ENCODE data around the gene RAB11FIP4.
"Not testable (repeated sequence)": the region's sequence is repeated elsewhere in the genome, so short reads cannot be mapped to it uniquely, and the experiment has no call there.

Gene RAB11FIP4

DNA sequence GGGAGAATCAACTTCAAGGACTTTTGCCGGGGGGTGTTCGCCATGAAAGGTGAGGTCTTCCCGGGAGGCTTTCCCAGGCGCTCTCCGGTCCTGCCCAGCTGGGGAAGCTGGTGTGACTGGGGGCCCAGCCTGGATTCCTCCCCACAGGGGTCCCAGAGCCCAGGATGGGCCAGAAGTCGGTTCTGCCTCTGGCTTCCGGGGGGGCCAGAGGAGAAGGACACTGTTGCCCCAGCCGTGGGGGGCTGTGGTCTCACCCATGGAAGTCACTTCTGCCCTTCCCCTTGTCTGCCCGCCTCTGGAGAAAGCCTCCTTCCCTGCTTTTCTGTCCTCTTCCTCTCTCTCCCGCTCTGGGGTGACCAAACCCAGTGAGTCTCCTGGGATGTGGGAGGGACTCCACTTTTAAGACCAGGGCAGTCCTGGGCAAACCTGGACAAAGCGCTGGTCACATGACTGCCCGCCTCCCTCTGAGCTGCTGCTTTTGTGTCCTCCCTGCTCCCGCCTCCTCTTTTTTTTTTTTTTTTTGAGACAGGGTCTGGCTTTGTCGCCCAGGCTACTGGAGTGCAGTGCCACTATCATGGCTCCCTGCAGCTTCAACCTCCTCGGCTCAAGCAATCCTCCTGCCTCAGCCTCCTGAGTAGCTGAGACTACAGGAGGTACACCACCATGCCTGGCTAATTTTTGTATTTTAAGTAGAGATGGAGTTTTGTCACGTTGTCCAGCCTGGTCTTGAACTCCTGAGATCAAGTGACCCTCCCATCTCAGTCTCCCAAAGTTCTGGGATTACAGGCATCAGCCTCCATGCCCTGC lies 40.6 kb downstream of the RAB11FIP4 start:
- H3K36me3 Mint-ChIP-seq = no peaks in the 10 kb centered on the region
- H3K27ac Mint-ChIP-seq = no peak overlapping the region
- no peak overlapping the region for H3K4me3 Mint-ChIP-seq
- H3K4me1 Mint-ChIP-seq = peaks cover 19% of the 10 kb centered on the region
- no peaks in the 10 kb centered on the region for H3K9me3 Mint-ChIP-seq
- peaks cover 2% of the 10 kb centered on the region for H3K27me3 Mint-ChIP-seq

DNA sequence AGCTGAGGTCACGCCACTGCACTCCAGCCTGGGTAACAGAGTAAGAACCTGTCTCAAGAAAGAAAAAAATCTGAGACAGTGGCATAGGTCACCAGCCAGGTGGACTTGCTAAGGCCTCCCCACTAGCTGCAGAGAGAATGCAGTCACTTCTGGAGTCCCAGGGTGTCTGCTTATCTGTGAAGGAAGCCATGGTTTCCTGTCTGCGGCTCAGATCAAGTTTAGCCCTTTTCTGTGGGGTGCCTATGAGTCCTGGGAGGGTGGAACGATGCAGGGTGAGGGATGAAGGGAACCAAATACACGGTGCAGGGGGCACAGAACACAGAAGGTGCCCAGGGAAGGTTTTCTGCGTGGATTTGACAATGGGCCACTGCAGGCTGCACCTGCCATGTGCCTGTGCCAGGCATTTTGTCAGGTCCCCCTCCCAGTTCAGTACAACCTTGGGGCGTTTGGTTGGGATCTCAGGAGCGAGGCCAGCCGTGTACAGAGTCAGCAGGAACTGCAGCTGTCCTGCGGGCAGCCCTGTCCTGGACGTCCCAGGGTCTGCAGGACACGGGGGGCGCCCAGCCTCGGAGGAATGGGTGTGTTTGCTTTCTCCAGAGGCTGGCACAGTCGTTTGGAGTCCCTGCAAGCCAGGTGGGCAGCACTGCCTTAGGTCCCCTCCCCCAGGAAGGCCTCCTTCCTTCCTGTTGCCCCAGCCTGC lies 41.8 kb downstream of the RAB11FIP4 start:
- no peaks in the 10 kb centered on the region for H3K9me3 Mint-ChIP-seq

DNA sequence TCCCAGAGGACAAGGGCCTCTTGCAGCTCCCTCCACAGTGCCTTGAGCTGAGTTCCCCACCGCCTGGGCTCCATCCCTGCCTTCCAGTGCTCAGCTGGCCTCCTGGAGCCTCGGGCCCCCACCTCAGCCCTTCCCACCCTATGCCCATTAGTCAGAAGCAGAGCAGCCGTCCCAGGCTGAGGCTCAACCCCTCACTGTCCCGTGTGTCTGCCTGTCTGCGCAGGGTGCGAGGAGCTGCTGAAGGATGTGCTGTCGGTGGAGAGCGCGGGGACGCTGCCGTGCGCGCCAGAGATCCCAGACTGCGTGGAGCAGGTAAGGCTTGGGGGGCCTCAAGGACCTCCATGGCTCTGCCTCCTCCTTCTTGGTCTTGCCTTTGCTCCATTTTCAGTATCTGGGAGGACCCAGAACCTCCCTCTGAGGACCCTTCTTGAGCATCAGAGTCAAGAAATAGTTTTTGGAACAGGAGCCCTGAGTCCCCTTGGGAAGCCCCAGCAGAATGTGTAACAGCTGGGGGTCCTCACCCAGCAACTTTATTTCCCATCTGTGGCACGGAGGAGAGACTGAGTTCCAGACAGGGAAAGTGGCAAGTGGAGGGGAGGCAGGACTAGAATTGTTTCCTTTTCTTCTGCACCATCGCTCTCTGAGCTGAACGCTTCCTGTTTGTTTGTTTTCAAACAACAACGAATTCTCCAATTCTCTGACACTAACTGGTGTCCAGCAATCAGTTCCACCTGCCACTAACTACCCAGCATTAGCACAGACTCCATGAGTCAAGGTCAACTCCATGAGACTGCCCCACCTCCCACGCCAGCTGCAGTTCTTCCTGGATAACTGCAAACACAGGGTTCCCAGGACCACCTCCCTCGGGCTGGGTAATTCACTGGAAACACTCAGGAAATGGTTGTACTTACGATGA lies 42.6 kb downstream of the RAB11FIP4 start:
- peak overlapping the region; percentile 30 for H3K4me3 Mint-ChIP-seq
- H3K4me1 Mint-ChIP-seq = peaks cover 19% of the 10 kb centered on the region
- peak overlapping the region; percentile 41 for H3K27ac Mint-ChIP-seq
- H3K9me3 Mint-ChIP-seq = no peaks in the 10 kb centered on the region
- H3K36me3 Mint-ChIP-seq = no peaks in the 10 kb centered on the region
- peaks cover 2% of the 10 kb centered on the region for H3K27me3 Mint-ChIP-seq

More for the DNA sequence above, 41.8 kb downstream of the RAB11FIP4 start:
- H3K4me3 Mint-ChIP-seq = no peak overlapping the region
- H3K27me3 Mint-ChIP-seq = peaks cover 2% of the 10 kb centered on the region
- no peak overlapping the region for H3K27ac Mint-ChIP-seq
- H3K4me1 Mint-ChIP-seq = peaks cover 19% of the 10 kb centered on the region
- H3K36me3 Mint-ChIP-seq = no peaks in the 10 kb centered on the region

DNA sequence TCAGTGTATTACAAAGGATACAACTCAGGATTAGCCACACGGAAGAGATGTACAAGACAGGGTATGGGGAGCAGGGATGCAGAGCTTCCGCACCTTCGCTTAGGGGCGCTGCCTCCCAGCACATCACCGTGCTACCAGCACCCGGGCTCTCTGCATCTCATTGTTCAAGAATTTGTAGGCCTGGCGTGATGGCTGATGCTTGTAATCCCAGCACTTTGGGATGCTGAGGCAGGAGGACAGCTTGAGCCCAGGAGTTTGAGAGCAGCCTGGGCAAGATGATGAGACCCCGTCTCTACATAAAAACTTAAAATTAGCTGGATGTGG lies 43.2 kb downstream of the RAB11FIP4 start:
- Mint-ChIP-seq H3K9me3 (no peaks in the 10 kb centered on the region), H3K4me3 (no peak overlapping the region), H3K4me1 (peaks cover 19% of the 10 kb centered on the region), H3K27ac (no peak overlapping the region), H3K27me3 (peaks cover 2% of the 10 kb centered on the region), H3K36me3 (no peaks in the 10 kb centered on the region)

DNA sequence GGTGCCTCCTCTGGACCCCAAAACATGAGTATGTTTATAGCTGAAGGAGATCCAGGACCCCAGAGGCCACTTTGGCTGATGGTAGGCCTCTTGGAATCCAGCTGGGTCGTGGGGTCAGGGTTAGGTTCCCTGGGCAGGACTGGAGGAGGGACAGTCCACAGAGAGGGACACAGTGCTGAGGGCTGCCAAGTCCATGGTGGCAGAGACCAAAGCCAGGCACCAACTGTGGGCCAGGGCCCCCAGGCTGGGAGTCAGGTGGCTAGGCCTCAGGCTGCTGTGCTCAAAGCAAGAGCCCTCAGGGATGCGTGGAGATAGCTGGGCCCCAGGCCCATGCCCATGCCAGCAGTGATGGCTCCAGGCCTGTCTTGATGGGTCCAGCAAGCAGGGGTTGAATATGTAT lies 44.1 kb downstream of the RAB11FIP4 start:
- H3K27me3 Mint-ChIP-seq = no peaks in the 10 kb centered on the region
- peaks cover 19% of the 10 kb centered on the region for H3K4me1 Mint-ChIP-seq
- no peak overlapping the region for H3K4me3 Mint-ChIP-seq
- no peaks in the 10 kb centered on the region for H3K9me3 Mint-ChIP-seq
- no peaks in the 10 kb centered on the region for H3K36me3 Mint-ChIP-seq
- no peak overlapping the region for H3K27ac Mint-ChIP-seq

DNA sequence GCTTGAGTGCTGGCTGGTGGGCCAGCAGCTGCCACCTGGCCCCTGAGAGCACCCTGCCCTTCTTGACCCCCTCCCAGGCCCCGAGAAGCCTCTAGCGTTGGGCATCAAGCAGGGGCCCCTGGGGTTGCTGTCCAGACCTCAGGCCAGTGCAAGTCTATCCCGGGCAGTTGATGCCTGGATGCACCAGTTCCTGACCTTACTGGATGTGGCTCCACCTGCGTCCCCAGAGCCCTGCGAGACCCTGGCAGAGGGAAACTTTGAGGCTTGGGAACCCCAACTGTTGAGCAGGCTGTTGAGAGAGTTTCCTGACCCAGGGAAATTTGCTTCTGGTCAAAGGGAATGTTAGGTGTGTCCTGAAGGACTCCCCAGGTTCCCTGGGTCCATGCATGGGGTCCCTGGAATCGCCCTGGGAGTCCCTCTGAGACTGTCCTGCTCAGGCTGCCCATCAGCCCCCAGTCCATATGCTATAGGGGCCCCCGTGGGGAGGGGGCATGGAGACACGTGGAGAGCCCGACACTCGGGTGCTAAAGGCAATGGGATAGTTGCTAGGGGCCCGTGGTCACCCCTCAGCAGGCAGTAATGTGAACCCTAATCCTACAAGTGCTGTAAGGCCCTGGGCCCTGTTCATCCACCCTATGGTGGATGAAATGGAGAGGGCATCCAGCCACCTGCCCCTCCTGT lies 46.4 kb downstream of the RAB11FIP4 start:
- Mint-ChIP-seq H3K27me3 (no peaks in the 10 kb centered on the region), H3K36me3 (no peaks in the 10 kb centered on the region), H3K4me3 (no peak overlapping the region)

DNA sequence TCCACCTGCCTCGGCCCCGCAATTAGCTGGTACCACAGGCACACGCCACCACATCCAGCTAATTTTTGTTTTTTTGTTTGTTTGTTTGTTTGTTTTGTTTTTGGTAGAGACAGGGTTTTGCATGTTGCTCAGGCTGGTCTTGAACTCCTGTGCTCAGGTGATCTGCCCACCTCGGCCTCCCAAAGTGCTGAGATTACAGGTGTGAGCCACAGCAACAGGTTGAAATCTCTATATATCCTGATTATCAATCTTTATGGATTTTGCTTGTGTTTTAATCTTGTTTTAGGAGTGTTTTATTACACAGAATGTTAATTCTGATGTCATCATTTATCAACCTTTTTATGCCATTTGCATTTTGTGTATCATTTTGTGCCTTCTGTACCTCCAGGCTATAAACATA lies 48.2 kb downstream of the RAB11FIP4 start:
- no peaks in the 10 kb centered on the region for H3K36me3 Mint-ChIP-seq
- no peaks in the 10 kb centered on the region for H3K27me3 Mint-ChIP-seq
- H3K4me1 Mint-ChIP-seq = no peaks in the 10 kb centered on the region
- no peak overlapping the region for H3K4me3 Mint-ChIP-seq
- no peak overlapping the region for H3K27ac Mint-ChIP-seq
- no peaks in the 10 kb centered on the region for H3K9me3 Mint-ChIP-seq

More for the DNA sequence above, 46.4 kb downstream of the RAB11FIP4 start:
- Mint-ChIP-seq H3K4me1 (peaks cover 15% of the 10 kb centered on the region), H3K27ac (no peak overlapping the region), H3K9me3 (no peaks in the 10 kb centered on the region)

DNA sequence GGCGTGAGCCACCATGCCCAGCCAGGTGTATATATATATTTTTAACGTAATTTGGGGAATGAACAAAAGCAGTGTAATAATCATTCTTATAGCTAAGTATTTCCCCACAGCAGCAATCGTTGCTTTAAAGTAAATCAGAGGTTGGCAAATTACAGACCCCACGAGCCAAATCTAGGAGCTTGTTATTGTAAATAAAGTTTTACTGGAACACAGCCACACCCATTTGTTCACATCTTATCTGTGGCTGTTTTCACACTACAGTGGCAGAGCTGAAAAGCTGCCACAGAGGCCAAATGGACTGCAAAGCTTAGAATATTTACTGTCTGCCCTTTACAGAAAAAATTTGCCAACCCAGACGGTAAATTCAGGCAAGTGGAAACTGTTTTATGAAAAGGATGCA lies 50.8 kb downstream of the RAB11FIP4 start:
- Mint-ChIP-seq H3K4me1 (no peaks in the 10 kb centered on the region), H3K9me3 (no peaks in the 10 kb centered on the region), H3K36me3 (no peaks in the 10 kb centered on the region), H3K27ac (no peak overlapping the region), H3K4me3 (no peak overlapping the region), H3K27me3 (no peaks in the 10 kb centered on the region)

DNA sequence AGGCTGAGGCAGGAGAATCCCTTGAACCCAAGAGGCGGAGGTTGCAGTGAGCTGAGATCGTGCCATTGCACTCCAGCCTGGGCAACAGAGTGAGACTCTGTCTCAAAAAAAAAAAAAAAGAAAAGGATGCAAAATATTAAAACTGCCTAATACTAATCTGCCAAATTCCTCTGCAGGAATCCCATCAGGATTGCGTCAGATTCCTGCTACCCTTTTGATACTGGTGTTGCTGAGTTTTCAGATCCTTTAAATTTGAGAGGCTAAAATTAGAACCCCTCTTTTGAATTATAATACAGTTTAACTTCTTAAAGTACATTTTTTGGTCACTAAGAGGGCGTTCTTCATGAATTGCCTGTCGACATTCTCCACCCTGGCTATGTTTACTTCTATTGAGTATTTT lies 51.4 kb downstream of the RAB11FIP4 start:
- not testable (repeated sequence) for H3K4me1 Mint-ChIP-seq, H3K36me3 Mint-ChIP-seq, H3K27ac Mint-ChIP-seq, H3K4me3 Mint-ChIP-seq, H3K27me3 Mint-ChIP-seq, H3K9me3 Mint-ChIP-seq

DNA sequence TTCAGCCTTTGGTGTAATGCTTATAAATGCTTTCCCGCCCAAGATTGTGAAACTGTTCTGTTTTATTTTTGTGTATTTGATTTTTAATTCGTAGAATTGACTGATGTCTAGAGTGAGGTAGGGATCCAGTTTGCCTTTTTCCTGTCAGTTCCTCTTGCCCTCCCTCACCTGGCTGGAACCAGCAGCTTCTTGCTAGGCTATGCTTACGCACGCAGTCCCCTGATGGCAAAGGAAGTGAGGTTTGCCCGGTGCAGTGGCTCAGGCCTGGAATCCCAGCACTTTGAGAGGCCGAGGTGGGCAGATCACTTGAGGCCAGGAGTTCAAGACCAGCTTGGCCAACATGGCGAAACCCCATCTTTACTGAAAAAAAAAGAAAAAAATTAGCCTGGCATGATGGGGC lies 51.9 kb downstream of the RAB11FIP4 start:
- no peaks in the 10 kb centered on the region for H3K27me3 Mint-ChIP-seq
- no peak overlapping the region for H3K27ac Mint-ChIP-seq
- H3K36me3 Mint-ChIP-seq = no peaks in the 10 kb centered on the region
- no peaks in the 10 kb centered on the region for H3K4me1 Mint-ChIP-seq
- H3K9me3 Mint-ChIP-seq = no peaks in the 10 kb centered on the region
- H3K4me3 Mint-ChIP-seq = no peak overlapping the region

DNA sequence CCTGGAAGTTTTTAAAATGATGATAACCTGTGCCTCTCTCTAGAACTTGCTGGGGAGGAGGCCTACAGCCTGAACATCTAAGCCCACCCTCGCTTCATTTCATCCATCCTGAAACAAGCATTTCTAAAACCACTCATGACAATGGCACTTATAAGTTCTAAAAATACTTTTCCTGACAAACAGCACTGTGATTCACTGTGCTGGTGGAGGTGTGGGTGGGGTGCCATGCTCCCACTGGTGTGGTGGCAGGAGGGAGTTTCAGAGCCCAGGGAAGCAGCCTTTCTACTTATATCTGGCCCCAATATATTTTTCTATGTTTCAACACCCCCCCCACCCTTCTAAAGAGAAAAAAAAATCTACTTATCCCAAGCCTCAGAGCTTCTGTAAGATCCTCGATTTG lies 52.6 kb downstream of the RAB11FIP4 start:
- Mint-ChIP-seq H3K9me3 (no peaks in the 10 kb centered on the region), H3K27ac (no peak overlapping the region), H3K4me3 (no peak overlapping the region), H3K36me3 (no peaks in the 10 kb centered on the region), H3K4me1 (no peaks in the 10 kb centered on the region), H3K27me3 (no peaks in the 10 kb centered on the region)

DNA sequence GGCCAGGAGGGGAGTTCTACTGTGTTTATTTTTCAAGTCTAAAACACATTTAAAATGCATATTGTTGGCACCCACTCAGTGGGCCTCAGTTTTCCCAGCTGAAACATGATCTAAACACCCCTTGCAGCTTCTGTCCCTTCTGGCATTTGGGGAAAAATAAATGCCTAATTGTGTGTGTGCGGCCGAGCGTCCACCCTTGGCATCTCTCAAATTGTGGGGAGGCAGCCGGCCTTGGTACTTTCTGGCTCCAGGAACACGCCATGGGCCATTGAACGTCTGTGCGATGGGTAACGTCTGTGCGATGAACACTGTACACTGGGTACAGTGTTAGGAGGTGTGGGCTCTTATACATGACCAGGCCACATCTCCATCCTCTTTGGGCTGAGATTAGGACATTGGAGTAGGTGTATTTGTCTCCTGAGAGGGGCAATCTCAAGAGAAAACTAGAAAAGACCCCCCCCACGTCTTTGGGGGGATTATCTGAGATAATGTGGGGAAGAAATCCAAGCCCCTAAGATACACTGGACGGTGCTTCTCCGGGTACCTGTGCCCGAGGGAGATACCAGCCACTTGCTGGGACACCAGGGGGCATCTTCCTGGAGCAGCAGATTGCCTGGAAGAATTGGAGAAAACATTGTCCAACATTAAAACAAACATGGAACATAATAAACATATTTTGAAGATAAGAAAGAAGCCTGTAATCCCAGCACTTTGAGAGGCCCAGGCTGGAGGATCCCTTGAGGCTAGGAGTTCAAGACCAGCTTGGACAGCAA lies 54.9 kb downstream of the RAB11FIP4 start:
- no peaks in the 10 kb centered on the region for H3K36me3 Mint-ChIP-seq
- H3K9me3 Mint-ChIP-seq = no peaks in the 10 kb centered on the region
- H3K27me3 Mint-ChIP-seq = peaks cover 2% of the 10 kb centered on the region
- H3K27ac Mint-ChIP-seq = no peak overlapping the region
- no peak overlapping the region for H3K4me3 Mint-ChIP-seq
- H3K4me1 Mint-ChIP-seq = no peaks in the 10 kb centered on the region

DNA sequence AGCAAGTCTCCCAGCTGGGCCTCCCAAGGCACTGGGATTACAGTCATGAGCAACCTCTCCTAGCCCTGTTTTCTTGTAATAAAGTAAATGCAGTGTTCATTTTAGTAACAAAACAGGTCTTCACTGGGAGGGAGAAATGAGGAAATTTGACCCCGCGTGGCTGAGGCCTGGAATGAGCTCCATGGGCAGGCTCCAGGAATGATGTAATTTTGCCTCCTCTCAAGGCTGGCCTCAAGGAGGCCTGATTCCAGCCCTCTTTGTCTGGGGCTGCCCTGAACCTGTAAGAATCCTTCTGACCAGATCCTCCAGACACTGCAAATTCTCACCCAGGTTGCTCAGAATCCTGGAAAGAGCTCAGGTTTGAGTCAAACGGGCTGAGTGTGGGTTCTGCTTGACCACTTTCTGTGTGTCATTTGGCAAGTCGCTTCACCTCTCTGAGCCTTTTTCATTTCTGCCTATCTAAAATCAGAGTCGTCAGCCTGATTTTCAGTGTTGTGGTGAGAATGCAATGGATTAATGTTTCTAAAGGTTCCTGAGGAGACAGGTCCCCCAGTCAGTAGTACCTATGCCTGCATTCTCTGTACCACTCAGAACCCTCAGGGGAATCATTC lies 57.1 kb downstream of the RAB11FIP4 start:
- no peaks in the 10 kb centered on the region for H3K4me1 Mint-ChIP-seq
- H3K36me3 Mint-ChIP-seq = no peaks in the 10 kb centered on the region
- H3K9me3 Mint-ChIP-seq = no peaks in the 10 kb centered on the region
- H3K27ac Mint-ChIP-seq = no peak overlapping the region
- peaks cover 2% of the 10 kb centered on the region for H3K27me3 Mint-ChIP-seq
- H3K4me3 Mint-ChIP-seq = no peak overlapping the region

DNA sequence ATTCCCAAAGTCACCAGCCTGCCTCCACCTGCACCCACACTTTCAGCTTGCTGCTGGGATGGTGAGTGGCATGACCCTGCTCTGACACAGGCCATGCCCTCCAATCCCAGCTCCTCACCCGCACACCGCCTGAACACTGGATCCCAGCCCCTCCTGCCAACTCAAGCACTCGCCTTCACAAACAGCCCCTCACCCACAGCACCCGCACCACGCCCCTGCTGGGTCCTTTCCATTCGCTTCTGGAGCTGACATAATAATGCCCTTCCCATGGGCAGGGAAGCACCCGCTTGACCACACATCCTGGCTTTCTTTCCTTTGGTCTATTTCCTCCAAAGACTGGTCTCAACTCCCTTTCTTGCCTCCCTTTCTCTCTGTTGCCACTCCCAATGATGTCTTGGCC lies 57.6 kb downstream of the RAB11FIP4 start:
- H3K36me3 Mint-ChIP-seq = no peaks in the 10 kb centered on the region
- peaks cover 2% of the 10 kb centered on the region for H3K27me3 Mint-ChIP-seq
- no peaks in the 10 kb centered on the region for H3K4me1 Mint-ChIP-seq
- no peak overlapping the region for H3K4me3 Mint-ChIP-seq
- no peaks in the 10 kb centered on the region for H3K9me3 Mint-ChIP-seq
- no peak overlapping the region for H3K27ac Mint-ChIP-seq
